HL-60 (cell line): ENCODE results near the gene ANO1.

Experiments
- DNase-seq, 2 experiments: peaks; one replicate each; pipeline ENCODE4 v3.0.0-alpha.2; 2010 to 2020; ENCODE audit warnings: low read depth in 1 of 2, low spot score in 1 of 2
- H3K27ac ChIP-seq: fragments of 250-450 bp; sonication (Bioruptor Pico); replicated peaks from 2 replicates; pipeline ENCODE4 v1.5.1; 2020; ENCODE audit warnings: mild to moderate bottlenecking, moderate library complexity
- H3K27me3 ChIP-seq: fragments of 250-450 bp; sonication (Bioruptor Pico); 2 replicates; pipeline ENCODE4 v1.5.1; 2021; ENCODE audit warnings: mild to moderate bottlenecking, moderate library complexity; ENCODE audit not compliant: insufficient read depth, poor library complexity, severe bottlenecking
- H3K4me3 ChIP-seq: replicated peaks from 2 replicates; pipeline ENCODE4 v1.5.1; 2011; ENCODE audit warnings: mild to moderate bottlenecking, control low read depth, low read length; ENCODE audit not compliant: insufficient read depth
- GABPA ChIP-seq: IDR thresholded peaks from 2 replicates; pipeline ENCODE4 v1.6.1; 2012; ENCODE audit warnings: low read depth
- POLR2AphosphoS5 ChIP-seq: IDR thresholded peaks from 2 replicates; pipeline ENCODE4 v1.6.1; 2012; ENCODE audit warnings: low read depth
- SPI1 ChIP-seq: IDR thresholded peaks from 2 replicates; pipeline ENCODE4 v1.6.1; 2012; ENCODE audit warnings: low read depth, mild to moderate bottlenecking, borderline replicate concordance
- TF ChIP-seq, protein P1 (sequence below): IDR thresholded peaks from 2 replicates; pipeline ENCODE4 v1.6.1; 2012; ENCODE audit warnings: low read depth; ENCODE audit not compliant: insufficient replicate concordance
- TF ChIP-seq, protein P2 (sequence below): IDR thresholded peaks from one replicate; pipeline ENCODE4 v1.5.1; 2011; ENCODE audit warnings: low read length, control low read depth, inconsistent platforms; ENCODE audit not compliant: insufficient read depth

Gene ANO1

DNA sequence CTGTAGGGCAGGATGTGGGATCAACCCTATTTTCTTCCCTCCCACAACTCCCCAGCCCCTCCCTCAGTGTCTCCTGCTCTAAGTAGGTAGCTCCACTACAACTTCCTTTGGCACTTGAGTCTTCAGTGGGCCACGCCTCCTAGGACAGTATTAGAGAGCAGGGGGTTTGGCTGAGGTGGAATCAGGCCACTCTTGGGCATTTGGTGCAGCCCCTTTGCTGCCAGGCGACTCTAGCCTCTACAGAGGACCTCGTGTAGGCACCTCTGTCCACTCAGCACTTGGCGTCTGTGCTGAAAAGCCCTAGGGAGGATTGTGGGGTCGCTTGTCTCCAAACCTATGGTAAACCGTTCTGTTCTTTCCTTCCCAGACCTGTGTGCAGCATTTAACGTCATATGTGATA, 127.6 kb downstream of the ANO1 start:
- no peak overlapping the region for H3K4me3 ChIP-seq
- no peaks in the 10 kb centered on the region for H3K27me3 ChIP-seq
- no peak overlapping the region for H3K27ac ChIP-seq
- no peak for DNase-seq
- TF ChIP-seq SPI1 (no peak), GABPA (no peak), POLR2AphosphoS5 (no peak)
- TF ChIP-seq, protein P1, sequence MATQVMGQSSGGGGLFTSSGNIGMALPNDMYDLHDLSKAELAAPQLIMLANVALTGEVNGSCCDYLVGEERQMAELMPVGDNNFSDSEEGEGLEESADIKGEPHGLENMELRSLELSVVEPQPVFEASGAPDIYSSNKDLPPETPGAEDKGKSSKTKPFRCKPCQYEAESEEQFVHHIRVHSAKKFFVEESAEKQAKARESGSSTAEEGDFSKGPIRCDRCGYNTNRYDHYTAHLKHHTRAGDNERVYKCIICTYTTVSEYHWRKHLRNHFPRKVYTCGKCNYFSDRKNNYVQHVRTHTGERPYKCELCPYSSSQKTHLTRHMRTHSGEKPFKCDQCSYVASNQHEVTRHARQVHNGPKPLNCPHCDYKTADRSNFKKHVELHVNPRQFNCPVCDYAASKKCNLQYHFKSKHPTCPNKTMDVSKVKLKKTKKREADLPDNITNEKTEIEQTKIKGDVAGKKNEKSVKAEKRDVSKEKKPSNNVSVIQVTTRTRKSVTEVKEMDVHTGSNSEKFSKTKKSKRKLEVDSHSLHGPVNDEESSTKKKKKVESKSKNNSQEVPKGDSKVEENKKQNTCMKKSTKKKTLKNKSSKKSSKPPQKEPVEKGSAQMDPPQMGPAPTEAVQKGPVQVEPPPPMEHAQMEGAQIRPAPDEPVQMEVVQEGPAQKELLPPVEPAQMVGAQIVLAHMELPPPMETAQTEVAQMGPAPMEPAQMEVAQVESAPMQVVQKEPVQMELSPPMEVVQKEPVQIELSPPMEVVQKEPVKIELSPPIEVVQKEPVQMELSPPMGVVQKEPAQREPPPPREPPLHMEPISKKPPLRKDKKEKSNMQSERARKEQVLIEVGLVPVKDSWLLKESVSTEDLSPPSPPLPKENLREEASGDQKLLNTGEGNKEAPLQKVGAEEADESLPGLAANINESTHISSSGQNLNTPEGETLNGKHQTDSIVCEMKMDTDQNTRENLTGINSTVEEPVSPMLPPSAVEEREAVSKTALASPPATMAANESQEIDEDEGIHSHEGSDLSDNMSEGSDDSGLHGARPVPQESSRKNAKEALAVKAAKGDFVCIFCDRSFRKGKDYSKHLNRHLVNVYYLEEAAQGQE = no peak
- TF ChIP-seq, protein P2, sequence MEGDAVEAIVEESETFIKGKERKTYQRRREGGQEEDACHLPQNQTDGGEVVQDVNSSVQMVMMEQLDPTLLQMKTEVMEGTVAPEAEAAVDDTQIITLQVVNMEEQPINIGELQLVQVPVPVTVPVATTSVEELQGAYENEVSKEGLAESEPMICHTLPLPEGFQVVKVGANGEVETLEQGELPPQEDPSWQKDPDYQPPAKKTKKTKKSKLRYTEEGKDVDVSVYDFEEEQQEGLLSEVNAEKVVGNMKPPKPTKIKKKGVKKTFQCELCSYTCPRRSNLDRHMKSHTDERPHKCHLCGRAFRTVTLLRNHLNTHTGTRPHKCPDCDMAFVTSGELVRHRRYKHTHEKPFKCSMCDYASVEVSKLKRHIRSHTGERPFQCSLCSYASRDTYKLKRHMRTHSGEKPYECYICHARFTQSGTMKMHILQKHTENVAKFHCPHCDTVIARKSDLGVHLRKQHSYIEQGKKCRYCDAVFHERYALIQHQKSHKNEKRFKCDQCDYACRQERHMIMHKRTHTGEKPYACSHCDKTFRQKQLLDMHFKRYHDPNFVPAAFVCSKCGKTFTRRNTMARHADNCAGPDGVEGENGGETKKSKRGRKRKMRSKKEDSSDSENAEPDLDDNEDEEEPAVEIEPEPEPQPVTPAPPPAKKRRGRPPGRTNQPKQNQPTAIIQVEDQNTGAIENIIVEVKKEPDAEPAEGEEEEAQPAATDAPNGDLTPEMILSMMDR = no peak

DNA sequence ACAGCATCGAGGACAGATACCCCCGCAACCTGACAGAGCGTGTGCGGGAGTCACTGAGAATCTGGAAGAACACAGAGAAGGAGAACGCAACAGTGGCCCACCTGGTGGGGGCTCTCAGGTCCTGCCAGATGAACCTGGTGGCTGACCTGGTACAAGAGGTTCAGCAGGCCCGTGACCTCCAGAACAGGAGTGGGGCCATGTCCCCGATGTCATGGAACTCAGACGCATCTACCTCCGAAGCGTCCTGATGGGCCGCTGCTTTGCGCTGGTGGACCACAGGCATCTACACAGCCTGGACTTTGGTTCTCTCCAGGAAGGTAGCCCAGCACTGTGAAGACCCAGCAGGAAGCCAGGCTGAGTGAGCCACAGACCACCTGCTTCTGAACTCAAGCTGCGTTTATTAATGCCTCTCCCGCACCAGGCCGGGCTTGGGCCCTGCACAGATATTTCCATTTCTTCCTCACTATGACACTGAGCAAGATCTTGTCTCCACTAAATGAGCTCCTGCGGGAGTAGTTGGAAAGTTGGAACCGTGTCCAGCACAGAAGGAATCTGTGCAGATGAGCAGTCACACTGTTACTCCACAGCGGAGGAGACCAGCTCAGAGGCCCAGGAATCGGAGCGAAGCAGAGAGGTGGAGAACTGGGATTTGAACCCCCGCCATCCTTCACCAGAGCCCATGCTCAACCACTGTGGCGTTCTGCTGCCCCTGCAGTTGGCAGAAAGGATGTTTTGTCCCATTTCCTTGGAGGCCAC, 128.3 kb downstream of the ANO1 start:
- Histone ChIP-seq H3K27ac (no peak overlapping the region), H3K27me3 (no peaks in the 10 kb centered on the region), H3K4me3 (no peak overlapping the region)
- TF ChIP-seq POLR2AphosphoS5 (no peak), SPI1 (no peak), GABPA (no peak)
- TF ChIP-seq, protein P2 = no peak
- TF ChIP-seq, protein P1 = no peak
- DNase-seq = no peak

DNA sequence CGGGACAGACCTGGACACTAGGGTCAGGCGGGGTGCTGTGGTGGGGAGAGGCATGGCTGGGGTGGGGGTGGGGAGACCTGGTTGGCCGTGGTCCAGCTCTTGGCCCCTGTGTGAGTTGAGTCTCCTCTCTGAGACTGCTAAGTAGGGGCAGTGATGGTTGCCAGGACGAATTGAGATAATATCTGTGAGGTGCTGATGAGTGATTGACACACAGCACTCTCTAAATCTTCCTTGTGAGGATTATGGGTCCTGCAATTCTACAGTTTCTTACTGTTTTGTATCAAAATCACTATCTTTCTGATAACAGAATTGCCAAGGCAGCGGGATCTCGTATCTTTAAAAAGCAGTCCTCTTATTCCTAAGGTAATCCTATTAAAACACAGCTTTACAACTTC, 128.9 kb downstream of the ANO1 start:
- Histone ChIP-seq H3K27ac (no peak overlapping the region), H3K4me3 (no peak overlapping the region), H3K27me3 (no peaks in the 10 kb centered on the region)
- TF ChIP-seq, protein P2 = no peak
- no peak for TF ChIP-seq GABPA
- TF ChIP-seq POLR2AphosphoS5 = no peak
- TF ChIP-seq, protein P1 = no peak
- TF ChIP-seq SPI1 = no peak
- no peak for DNase-seq
